ENCODE results near the gene SERPINE3.

SERPINE3 gene

DNA sequence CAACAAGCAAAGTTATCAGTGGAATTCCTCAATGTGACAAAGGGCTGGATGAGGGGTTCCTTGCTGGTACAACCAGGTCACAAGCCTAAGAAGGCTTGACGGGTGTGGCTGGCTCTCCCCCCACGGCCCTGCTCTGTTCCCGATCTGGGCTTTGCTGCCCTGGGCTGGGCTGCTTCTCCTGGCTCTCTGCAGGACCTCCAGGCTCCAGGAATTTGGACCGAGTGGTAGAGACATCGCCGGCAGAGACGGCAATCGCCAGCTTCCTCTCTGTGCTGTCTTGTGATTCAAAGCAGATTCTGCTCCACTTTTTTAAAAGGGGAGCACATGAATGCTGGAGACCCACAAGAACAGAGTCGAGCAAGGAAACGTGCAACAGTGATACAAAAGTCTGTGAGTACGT is at the start of gene SERPINE3:
TSS of gene SERPINE3 (plus strand) at position 338 of the 400 bp plus-strand sequence. CDS start 1,401 bp downstream, outside the sequence.
- ATAC-seq: no peak
- Mint-ChIP-seq H3K4me1 (no peaks in the 10 kb centered on the region), H3K27ac (peak within 1 kb of the TSS in 1 of 2 donors; percentile 55), H3K4me3 (no peak within 1 kb of the TSS), H3K27me3 (no peaks in the 10 kb centered on the region), H3K9me3 (no peaks in the 10 kb centered on the region)
- no peak for DNase-seq

DNA sequence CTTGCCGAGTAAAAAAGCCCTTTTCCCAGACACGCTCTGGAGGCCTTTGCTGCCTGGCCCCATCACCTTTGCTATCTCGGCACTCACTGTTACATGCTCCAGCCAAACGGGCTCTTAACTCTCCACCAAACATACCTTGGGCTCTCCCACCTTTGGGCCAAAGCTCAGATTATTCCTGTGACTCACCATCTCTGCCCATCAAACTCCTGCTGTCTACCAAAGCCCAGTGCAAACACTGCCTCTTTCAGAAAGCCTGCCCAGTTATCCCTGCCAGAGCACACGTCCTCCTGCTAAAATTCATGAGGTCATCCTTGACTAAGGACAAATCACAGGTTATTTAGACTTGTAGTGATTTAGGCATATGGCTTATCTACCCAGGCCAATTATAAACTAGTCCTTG is 48.1 kb upstream of the SERPINE3 start:
- DNase-seq: no peak
- ATAC-seq: no peak
- Mint-ChIP-seq H3K27ac (no peak overlapping the region), H3K4me1 (no peaks in the 10 kb centered on the region), H3K27me3 (no peaks in the 10 kb centered on the region), H3K9me3 (no peaks in the 10 kb centered on the region), H3K4me3 (no peak overlapping the region)

DNA sequence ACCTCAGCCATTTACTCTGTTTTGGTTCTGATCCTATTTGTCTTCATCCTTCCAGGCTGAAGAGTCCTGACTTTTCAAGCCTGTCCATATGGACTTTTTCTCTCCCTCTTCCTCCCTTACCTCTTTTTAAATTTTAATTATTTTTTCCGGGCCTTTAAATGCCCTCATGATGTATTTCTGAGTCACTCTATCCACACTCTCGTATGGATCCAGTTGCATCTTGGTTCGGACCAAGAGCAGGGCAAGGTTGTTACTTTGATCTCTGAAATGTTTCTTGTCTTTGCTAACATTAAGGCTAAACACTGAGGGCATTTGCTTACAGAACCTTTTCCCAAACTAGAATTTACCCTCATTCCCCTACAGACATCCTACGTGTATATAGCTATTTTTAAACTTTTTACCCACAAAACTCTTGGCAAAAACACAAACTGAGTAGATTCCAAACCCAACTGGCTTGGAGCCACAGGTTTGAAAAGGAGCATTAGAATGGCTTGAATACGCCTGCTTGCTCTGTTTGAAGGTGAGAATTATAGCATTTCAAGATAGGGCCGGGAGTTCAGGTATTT is 47.4 kb upstream of the SERPINE3 start:
- no peaks in the 10 kb centered on the region for H3K27me3 Mint-ChIP-seq
- no peak for DNase-seq
- peak overlapping the region in 1 of 2 donors; percentile 57 for H3K27ac Mint-ChIP-seq
- no peaks in the 10 kb centered on the region for H3K4me1 Mint-ChIP-seq
- H3K9me3 Mint-ChIP-seq: no peaks in the 10 kb centered on the region
- ATAC-seq: no peak
- no peak overlapping the region for H3K4me3 Mint-ChIP-seq

DNA sequence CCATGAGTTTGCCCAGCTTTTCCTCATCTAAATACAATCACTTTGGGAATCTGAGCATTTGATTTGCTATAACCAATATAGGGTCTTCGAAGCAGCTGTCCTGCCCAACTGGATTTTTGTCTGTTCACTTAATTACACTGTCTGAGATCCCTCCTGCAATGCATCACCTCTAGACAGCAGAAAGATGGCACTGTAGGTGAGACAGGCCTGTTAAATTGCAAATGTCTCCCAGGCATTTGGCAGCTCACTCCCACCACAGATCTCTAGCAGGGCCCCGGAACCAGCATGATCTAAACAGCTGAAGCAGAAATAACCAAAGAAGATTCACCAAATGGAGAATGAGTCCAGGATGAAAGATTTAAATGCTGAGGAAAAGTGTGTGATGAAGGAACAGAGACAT is 41.9 kb upstream of the SERPINE3 start:
- Mint-ChIP-seq H3K4me3 (no peak overlapping the region), H3K27ac (no peak overlapping the region), H3K9me3 (no peaks in the 10 kb centered on the region), H3K4me1 (no peaks in the 10 kb centered on the region), H3K27me3 (no peaks in the 10 kb centered on the region)
- DNase-seq (no peak), ATAC-seq (no peak)

DNA sequence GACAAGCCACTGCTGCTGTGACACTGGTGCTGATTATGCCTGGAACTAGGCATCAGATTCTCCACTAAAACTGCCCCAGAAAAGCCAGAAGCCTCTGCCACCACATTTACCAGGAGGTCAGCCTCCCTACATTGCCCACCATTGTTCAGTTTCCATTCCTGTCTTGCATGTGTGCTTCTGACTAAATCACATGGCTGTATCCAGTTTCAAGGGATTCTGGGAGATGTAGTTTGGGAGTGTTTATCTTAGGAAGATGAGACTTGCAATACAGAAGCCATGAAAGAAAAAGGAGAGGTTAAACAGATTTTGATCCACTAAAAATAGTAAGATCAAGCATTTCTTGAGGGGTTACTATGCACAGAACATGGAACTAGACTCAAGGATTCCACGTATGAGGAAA is 40.7 kb upstream of the SERPINE3 start:
- DNase-seq: no peak
- no peak overlapping the region for H3K4me3 Mint-ChIP-seq
- no peaks in the 10 kb centered on the region for H3K27me3 Mint-ChIP-seq

DNA sequence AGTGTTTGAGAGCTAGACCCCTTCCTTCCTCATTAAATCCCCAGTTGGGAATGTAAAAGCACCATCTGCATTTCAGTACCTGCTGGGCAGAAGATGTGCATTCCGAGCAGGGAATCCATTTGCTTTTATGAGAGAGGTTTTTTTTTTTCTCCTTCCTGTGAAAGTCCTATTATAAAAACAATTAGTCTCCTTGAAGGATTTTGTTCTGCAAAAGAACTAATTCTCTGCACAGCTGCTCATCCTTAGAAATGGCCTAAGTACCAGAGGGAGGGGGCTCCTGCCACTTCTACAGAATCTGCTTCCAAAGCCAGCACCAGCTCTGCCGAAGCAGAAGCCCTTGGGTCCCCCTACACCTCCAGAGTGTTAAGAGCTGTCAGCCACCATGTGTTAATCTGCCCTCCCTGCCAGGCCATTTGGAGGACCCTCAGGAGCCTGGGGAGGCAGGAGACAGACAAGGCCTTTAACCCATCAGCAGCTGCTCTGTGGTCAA is 36.4 kb upstream of the SERPINE3 start:
- no peak for ATAC-seq
- Mint-ChIP-seq H3K4me1 (no peaks in the 10 kb centered on the region), H3K4me3 (no peak overlapping the region), H3K27me3 (no peaks in the 10 kb centered on the region), H3K27ac (no peak overlapping the region), H3K9me3 (no peaks in the 10 kb centered on the region)
- no peak for DNase-seq

More for the DNA sequence above, 40.7 kb upstream of the SERPINE3 start:
- H3K4me1 Mint-ChIP-seq: no peaks in the 10 kb centered on the region
- H3K9me3 Mint-ChIP-seq: no peaks in the 10 kb centered on the region
- no peak for ATAC-seq
- no peak overlapping the region for H3K27ac Mint-ChIP-seq

DNA sequence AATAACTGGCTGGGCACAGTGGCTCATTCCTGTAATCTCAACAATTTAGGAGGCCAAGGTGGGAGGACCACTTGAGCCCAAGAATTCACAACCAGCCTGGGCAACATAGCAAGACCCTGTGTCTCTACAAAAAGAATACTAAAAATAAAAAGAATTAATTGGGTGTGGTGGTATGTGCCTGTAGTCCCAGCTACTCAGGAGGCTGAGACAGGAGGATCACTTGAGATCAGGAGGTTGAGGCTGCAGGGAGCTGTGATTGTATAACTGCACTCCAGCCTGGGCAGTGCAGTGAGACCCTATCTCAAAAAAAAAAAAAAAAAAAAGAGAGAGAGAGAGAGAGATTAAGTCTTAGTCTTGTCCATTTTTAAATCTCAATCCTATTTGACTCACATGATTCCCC is 35.6 kb upstream of the SERPINE3 start:
- Mint-ChIP-seq H3K9me3 (no peaks in the 10 kb centered on the region), H3K27me3 (peaks cover 5% of the 10 kb centered on the region), H3K27ac (no peak overlapping the region), H3K4me3 (no peak overlapping the region), H3K4me1 (no peaks in the 10 kb centered on the region)
- ATAC-seq: no peak
- no peak for DNase-seq

DNA sequence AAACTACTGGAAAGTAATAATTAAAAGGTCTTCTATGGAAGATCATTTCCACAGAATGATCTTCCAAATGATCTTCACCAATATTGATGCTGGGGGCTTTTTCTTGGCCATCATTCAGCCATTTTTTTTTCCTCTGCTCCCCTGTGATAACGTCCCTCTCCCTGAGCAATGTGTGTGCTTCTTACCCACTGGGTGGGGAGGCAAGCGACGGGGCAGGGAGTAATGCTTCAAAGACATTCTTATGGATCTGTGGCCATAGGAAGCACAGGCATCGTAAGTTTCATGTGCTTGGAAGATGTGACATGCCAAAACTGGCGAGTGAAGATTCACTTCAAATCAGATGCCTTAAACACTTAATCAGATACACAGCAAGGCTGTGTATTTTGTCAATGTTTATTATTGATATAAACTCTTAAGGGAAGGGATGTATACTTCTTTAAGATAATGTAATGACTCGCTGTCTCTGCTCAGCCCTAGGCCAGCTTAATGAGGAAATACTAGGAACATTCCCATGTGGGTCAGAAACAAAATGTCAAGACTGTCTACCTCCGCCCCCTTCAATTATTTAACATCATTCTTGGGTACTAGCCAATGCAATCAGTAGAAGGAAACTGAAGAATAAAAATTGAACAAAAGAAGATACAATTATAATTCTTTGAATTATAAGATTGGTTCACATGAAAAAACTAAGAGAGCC is 34.1 kb upstream of the SERPINE3 start:
- Mint-ChIP-seq H3K4me3 (no peak overlapping the region), H3K9me3 (no peaks in the 10 kb centered on the region), H3K4me1 (no peaks in the 10 kb centered on the region), H3K27ac (no peak overlapping the region), H3K27me3 (peaks cover 7% of the 10 kb centered on the region)
- ATAC-seq: no peak
- no peak for DNase-seq

DNA sequence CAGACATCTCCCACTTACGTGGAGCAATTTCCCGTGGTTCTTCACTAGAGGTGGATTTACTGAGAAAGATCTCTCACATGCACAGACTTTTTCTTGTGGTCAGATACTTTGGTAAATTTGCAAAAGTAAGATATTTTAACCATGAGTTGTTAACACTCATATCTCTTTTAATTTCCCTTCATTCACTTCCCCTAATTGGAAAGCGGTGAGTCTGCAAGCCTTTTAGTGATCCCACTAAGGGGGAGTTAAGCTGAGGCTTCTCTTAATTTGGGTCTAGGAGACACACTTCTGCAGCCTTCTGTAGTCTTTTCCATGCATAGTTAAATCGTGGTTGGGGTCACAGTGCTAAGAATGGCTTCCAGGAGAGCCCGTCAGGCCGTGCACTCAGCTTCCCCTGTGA is 30.7 kb upstream of the SERPINE3 start:
- Mint-ChIP-seq H3K4me1 (no peaks in the 10 kb centered on the region), H3K27ac (no peak overlapping the region), H3K9me3 (no peaks in the 10 kb centered on the region), H3K4me3 (no peak overlapping the region), H3K27me3 (peaks cover 15% of the 10 kb centered on the region)
- ATAC-seq (no peak), DNase-seq (no peak)

DNA sequence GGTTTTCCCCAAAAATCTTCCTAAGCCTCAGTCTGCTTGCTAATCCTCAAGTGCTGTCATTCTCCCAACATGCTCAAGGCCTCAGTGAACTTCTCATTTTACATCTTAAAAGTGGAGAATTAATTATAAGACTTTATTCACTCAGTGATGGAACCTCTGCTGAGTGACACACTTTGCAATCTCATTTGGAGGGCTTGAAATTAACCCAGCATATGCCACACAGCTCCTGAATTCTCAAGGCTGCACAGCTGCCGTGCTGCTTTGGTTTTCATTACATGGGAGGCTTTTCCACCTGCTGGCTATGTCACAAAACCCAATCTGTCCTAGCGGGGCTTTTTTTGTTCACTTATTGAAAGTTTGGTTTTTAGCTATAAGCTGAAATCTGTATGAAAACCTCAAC is 28.3 kb upstream of the SERPINE3 start:
- ATAC-seq: no peak
- no peak for DNase-seq
- Mint-ChIP-seq H3K4me1 (no peaks in the 10 kb centered on the region), H3K27me3 (peaks cover 15% of the 10 kb centered on the region), H3K9me3 (no peaks in the 10 kb centered on the region), H3K27ac (no peak overlapping the region), H3K4me3 (no peak overlapping the region)

DNA sequence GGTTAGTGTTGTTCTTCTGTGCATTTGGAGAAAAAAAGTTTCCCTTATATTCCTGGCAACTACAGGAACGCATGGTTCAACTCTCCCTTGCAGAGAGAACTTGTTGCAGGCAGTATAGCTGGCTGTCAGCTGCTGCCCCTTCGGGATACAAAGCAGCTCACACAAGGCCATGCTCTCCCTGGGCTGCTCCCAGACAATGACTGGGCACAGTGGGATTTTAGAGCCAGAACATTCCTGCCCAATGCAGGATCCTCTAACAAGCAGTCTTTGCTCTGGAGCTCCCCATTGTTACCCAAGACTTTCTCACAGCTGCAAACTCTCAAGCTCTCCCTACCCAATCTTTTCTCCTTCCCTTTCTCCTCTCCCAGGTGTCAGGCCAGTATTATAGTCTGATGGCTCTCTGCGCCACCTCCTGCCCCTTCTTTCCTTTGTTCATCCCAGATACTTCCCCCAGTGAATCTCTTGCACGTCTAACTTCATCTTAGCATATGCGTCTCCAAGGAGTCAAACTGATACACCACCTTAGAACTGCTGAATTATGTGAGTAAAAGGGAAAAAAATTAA is 27.5 kb upstream of the SERPINE3 start:
- Mint-ChIP-seq H3K4me1 (no peaks in the 10 kb centered on the region), H3K9me3 (no peaks in the 10 kb centered on the region)

DNA sequence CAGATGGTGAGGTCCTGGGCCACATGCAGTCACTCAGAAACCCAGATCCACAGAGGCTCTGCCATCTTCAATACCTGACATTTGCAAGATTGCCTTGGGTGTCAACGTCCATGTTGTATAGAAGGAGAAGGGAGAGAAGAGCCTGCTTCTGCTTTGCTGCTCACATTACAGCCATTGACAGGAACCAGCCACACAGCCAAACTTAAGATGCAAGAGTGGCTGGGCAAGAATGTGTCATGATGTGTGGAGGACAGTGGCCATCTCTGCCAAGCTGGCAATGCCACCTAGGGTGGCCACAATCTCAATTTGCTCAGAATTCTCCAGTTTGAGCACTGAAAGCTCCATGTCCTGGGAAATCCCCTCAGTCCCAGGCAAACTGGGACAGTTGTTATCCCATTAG is 25.9 kb upstream of the SERPINE3 start:
- Mint-ChIP-seq H3K27ac (no peak overlapping the region), H3K4me1 (no peaks in the 10 kb centered on the region), H3K9me3 (no peaks in the 10 kb centered on the region), H3K27me3 (peaks cover 13% of the 10 kb centered on the region), H3K4me3 (no peak overlapping the region)
- no peak for ATAC-seq
- DNase-seq: no peak

More for the DNA sequence above, 27.5 kb upstream of the SERPINE3 start:
- ATAC-seq (no peak), DNase-seq (no peak)
- Mint-ChIP-seq H3K27ac (no peak overlapping the region), H3K27me3 (peaks cover 15% of the 10 kb centered on the region), H3K4me3 (no peak overlapping the region)

DNA sequence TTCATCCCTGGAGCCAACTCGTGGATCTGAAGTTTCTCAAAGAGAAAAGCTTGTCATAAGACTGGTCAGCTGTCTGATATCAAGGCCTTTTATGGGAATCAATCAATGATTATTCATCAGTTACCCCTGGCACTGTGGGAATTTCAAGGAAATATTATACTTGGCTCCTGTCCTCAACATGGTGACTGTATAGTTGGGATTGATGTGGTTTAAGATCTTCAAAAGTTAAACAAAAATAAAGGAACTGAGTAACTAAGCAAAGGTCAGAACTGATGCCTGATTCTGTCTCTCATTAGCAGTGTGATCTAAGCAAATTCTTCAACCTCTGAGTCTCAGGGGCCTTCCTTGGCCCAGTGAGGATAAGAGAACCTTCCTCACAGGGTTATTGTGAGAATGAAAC is 22.2 kb upstream of the SERPINE3 start:
- H3K27ac Mint-ChIP-seq: no peak overlapping the region
- no peaks in the 10 kb centered on the region for H3K9me3 Mint-ChIP-seq
- ATAC-seq (no peak), DNase-seq (no peak)
- peaks cover 3% of the 10 kb centered on the region for H3K27me3 Mint-ChIP-seq
- no peaks in the 10 kb centered on the region for H3K4me1 Mint-ChIP-seq
- no peak overlapping the region for H3K4me3 Mint-ChIP-seq

DNA sequence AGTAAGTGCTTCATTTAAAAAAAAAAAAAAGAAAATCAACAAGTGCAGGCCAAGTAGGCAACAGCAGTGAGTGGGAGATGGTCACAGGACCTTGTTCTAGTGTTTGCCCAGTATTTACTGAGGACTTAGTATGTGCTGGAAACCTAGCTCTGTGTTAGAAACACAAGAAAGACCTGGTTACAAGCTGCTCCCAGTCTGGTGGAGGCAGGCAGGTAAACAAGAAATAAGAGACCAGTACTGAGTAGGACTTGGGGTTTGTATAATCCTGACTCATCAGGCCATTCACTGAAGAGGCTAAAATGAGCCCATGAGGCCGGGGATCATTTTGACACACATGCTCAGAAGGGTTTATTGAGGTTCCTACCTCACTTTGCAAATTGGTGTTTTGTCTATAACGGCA is 21.5 kb upstream of the SERPINE3 start:
- Mint-ChIP-seq H3K4me3 (no peak overlapping the region), H3K27me3 (no peaks in the 10 kb centered on the region), H3K4me1 (no peaks in the 10 kb centered on the region), H3K27ac (no peak overlapping the region), H3K9me3 (no peaks in the 10 kb centered on the region)
- no peak for ATAC-seq
- no peak for DNase-seq

DNA sequence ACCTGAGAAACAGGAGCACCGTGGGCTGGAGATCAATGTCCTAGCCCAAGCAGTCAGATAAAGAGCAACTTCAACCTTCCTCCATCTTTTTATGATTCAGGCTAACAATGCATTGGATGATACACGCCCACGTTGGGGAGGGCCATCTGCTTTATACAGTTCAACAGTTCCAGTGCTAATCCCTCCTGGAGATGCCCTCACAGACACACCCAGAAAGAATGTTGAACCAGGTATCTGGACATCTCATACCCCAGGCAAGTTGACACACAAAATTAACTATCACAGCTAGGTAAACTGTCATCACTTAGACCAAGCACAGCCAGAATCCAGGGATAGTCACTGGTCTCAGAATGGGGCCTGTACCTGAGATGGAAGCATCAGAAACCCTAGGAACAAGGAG is 20.6 kb upstream of the SERPINE3 start:
- DNase-seq: no peak
- H3K9me3 Mint-ChIP-seq: no peaks in the 10 kb centered on the region
- H3K4me1 Mint-ChIP-seq: no peaks in the 10 kb centered on the region
- no peaks in the 10 kb centered on the region for H3K27me3 Mint-ChIP-seq
- H3K4me3 Mint-ChIP-seq: no peak overlapping the region
- no peak for ATAC-seq
- no peak overlapping the region for H3K27ac Mint-ChIP-seq

DNA sequence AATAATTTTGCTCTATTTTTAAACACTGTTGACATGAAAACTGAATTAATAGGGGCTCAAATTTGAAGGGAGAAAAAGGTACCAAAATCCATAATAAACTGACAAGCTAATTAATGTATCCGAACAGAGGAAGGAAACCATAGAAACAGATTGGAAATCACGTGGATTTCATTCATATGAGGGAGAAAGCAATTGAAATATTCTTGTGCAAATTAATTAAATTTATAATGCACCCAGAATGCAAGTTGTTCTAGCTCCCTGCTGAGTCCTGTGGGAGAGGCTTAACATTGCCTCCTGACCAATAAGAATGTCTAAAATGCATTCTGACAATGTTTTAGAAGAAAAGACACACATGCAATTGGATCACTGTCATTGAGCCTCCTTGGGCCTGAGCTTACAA is 17.7 kb upstream of the SERPINE3 start:
- Mint-ChIP-seq H3K27ac (peak overlapping the region in 1 of 2 donors; percentile 8), H3K4me3 (no peak overlapping the region), H3K9me3 (no peaks in the 10 kb centered on the region), H3K27me3 (no peaks in the 10 kb centered on the region), H3K4me1 (no peaks in the 10 kb centered on the region)
- no peak for ATAC-seq
- DNase-seq: no peak
